Neural cell (in vitro differentiated cells): ENCODE data around the gene TAX1BP3. TPM values are rescaled to one million over a fixed set of nuclear protein-coding genes. Genes with fewer than 3 reads are reported as not detected.

ENCODE experiments used
- H2AFZ ChIP-seq: fragments of 200-600, 300-800 bp; sonication (generic), shearing (Covaris generic); 2 replicates; pipeline ENCODE4 v1.6.0; 2014; ENCODE audit warnings: low read depth, mild to moderate bottlenecking, antibody characterized with exemption, low read length, moderate library complexity
- H3F3A ChIP-seq: fragments of 200-600 bp; shearing (Covaris generic); 2 replicates; pipeline ENCODE4 v1.6.1; 2016; ENCODE audit warnings: mild to moderate bottlenecking, moderate library complexity, mixed read lengths, antibody characterized with exemption, low read length; ENCODE audit not compliant: insufficient read depth, poor library complexity, severe bottlenecking
- H3K27ac ChIP-seq: fragments of 200-600, 300-800 bp; sonication (generic), shearing (Covaris generic); 2 replicates; pipeline ENCODE4 v1.5.1; 2014; ENCODE audit warnings: mild to moderate bottlenecking, low read length, moderate library complexity
- H3K27me3 ChIP-seq: fragments of 300-800, 200-600 bp; sonication (generic), shearing (Covaris generic); 2 replicates; pipeline ENCODE4 v1.6.0; 2014; ENCODE audit warnings: mild to moderate bottlenecking, low read depth, low read length, moderate library complexity; ENCODE audit not compliant: insufficient read depth
- H3K36me3 ChIP-seq: fragments of 300-800, 200-600 bp; sonication (generic), shearing (Covaris generic); 2 replicates; pipeline ENCODE4 v1.5.1; 2014; ENCODE audit warnings: mild to moderate bottlenecking, antibody characterized with exemption, low read length, moderate library complexity; ENCODE audit not compliant: insufficient read depth
- H3K4me2 ChIP-seq: fragments of 300-800, 200-600 bp; sonication (generic), shearing (Covaris generic); 2 replicates; pipeline ENCODE4 v1.6.0; 2014; ENCODE audit warnings: mild to moderate bottlenecking, low read length
- H3K4me3 ChIP-seq: fragments of 300-800, 200-600 bp; sonication (generic), shearing (Covaris generic); 2 replicates; pipeline ENCODE4 v1.5.1; 2014; ENCODE audit warnings: mild to moderate bottlenecking, low read length, moderate library complexity
- H3K79me2 ChIP-seq: fragments of 200-600 bp; shearing (Covaris generic); replicated peaks from 2 replicates; pipeline ENCODE4 v1.6.0; 2014; ENCODE audit warnings: mild to moderate bottlenecking, low read length, moderate library complexity; ENCODE audit not compliant: insufficient read depth
- H3K9ac ChIP-seq: fragments of 300-800, 200-600 bp; sonication (generic), shearing (Covaris generic); 2 replicates; pipeline ENCODE4 v1.6.1; 2016; ENCODE audit warnings: mild to moderate bottlenecking, low read length, mixed read lengths
- H3K9me2 ChIP-seq: fragments of 200-600 bp; shearing (Covaris generic); 2 replicates; pipeline ENCODE4 v1.6.1; 2016; ENCODE audit warnings: mild to moderate bottlenecking, low read length, mixed read lengths; ENCODE audit not compliant: insufficient read depth
- H3K9me3 ChIP-seq: fragments of 200-600, 300-800 bp; sonication (generic), shearing (Covaris generic); 2 replicates; pipeline ENCODE4 v1.6.1; 2016; ENCODE audit warnings: mild to moderate bottlenecking, mixed run types, low read length, moderate library complexity, mixed read lengths
- H4K20me1 ChIP-seq: fragments of 200-600 bp; shearing (Covaris generic); 2 replicates; pipeline ENCODE4 v1.6.1; 2016; ENCODE audit warnings: mild to moderate bottlenecking, mixed run types; ENCODE audit not compliant: insufficient read depth
- EP300 ChIP-seq: fragments of 450-650 bp; conservative IDR thresholded peaks from 2 replicates; pipeline ENCODE4 v1.6.1; 2014; ENCODE audit warnings: antibody characterized with exemption, mild to moderate bottlenecking, moderate library complexity; ENCODE audit not compliant: poor library complexity, severe bottlenecking
- EZH2 ChIP-seq: fragments of 200-600, 300-800 bp; shearing (Covaris generic), sonication (generic); IDR thresholded peaks from 2 replicates; pipeline ENCODE4 v1.6.1; 2014; ENCODE audit warnings: antibody characterized with exemption, low read length, borderline replicate concordance, mild to moderate bottlenecking; ENCODE audit not compliant: insufficient read depth, poor library complexity, severe bottlenecking
- MXI1 ChIP-seq: fragments of 450-650 bp; conservative IDR thresholded peaks from 2 replicates; pipeline ENCODE4 v1.6.1; 2014; ENCODE audit warnings: antibody characterized with exemption, mild to moderate bottlenecking; ENCODE audit not compliant: poor library complexity, severe bottlenecking
- POLR2AphosphoS5 ChIP-seq: IDR thresholded peaks from 2 replicates; pipeline ENCODE4 v1.6.1; 2012
- RAD21 ChIP-seq: fragments of 450-650 bp; conservative IDR thresholded peaks from 2 replicates; pipeline ENCODE4 v1.6.1; 2014; ENCODE audit warnings: antibody characterized with exemption, mild to moderate bottlenecking, moderate library complexity
- SMC3 ChIP-seq: fragments of 450-650 bp; conservative IDR thresholded peaks from 2 replicates; pipeline ENCODE4 v1.6.1; 2014; ENCODE audit warnings: antibody characterized with exemption, mild to moderate bottlenecking, moderate library complexity; ENCODE audit not compliant: poor library complexity
- TAF1 ChIP-seq: IDR thresholded peaks from 2 replicates; pipeline ENCODE4 v1.6.1; 2012; ENCODE audit warnings: low read depth
- polyA plus RNA-seq: library from polyadenylated mRNA; depleted of rRNA; stranded (reverse); fragments of >200 nt; gene quantifications from 2 replicates; pipeline ENCODE4 v1.2.3, GENCODE V29; 2014
- TF ChIP-seq, protein P1 (sequence below): IDR thresholded peaks from 2 replicates; pipeline ENCODE4 v1.6.1; 2012; ENCODE audit warnings: borderline replicate concordance
- TF ChIP-seq, protein P2 (sequence below): fragments of 450-650 bp; IDR thresholded peaks from 2 replicates; pipeline ENCODE4 v1.5.1; 2014; ENCODE audit warnings: antibody characterized with exemption, mild to moderate bottlenecking, moderate library complexity; ENCODE audit not compliant: poor library complexity, severe bottlenecking

Gene TAX1BP3
- polyA plus RNA-seq, 1 donor from 2014 or later = 79.2 TPM

DNA sequence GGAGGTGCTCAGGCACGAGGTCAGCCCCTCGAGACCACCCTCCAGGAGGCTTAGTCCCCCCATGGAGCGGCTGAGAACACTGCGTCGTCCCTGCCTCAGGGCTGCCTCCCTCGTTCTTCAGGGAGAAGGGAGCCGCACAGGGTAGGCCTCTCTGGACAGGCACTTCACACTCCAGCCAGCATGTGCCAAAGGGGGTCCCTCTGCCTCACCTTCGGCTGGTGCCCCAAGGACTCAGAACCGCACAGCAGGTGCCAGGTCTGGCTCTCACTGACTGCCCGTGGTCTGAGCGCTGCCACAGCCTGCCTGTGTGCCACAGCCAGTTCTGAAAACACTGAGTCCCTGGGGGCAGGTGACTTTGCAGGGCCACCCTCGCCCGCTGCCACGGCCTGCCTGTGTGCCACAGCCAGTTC lies 20.5 kb upstream of the TAX1BP3 start:
- Histone ChIP-seq H2AFZ (no peak overlapping the region), H4K20me1 (no peaks in the 10 kb centered on the region), H3K9me2 (no peaks in the 10 kb centered on the region), H3K27me3 (no peaks in the 10 kb centered on the region), H3K9me3 (no peaks in the 10 kb centered on the region), H3K4me3 (no peak overlapping the region), H3K9ac (no peak overlapping the region), H3F3A (no peaks in the 10 kb centered on the region), H3K27ac (no peak overlapping the region), H3K36me3 (no peaks in the 10 kb centered on the region), H3K4me2 (no peak overlapping the region), H3K79me2 (no peaks in the 10 kb centered on the region)
- TF ChIP-seq EZH2 (no peak), EP300 (no peak), TAF1 (no peak), SMC3 (no peak), MXI1 (no peak), RAD21 (no peak), POLR2AphosphoS5 (no peak)
- TF ChIP-seq, protein P1, sequence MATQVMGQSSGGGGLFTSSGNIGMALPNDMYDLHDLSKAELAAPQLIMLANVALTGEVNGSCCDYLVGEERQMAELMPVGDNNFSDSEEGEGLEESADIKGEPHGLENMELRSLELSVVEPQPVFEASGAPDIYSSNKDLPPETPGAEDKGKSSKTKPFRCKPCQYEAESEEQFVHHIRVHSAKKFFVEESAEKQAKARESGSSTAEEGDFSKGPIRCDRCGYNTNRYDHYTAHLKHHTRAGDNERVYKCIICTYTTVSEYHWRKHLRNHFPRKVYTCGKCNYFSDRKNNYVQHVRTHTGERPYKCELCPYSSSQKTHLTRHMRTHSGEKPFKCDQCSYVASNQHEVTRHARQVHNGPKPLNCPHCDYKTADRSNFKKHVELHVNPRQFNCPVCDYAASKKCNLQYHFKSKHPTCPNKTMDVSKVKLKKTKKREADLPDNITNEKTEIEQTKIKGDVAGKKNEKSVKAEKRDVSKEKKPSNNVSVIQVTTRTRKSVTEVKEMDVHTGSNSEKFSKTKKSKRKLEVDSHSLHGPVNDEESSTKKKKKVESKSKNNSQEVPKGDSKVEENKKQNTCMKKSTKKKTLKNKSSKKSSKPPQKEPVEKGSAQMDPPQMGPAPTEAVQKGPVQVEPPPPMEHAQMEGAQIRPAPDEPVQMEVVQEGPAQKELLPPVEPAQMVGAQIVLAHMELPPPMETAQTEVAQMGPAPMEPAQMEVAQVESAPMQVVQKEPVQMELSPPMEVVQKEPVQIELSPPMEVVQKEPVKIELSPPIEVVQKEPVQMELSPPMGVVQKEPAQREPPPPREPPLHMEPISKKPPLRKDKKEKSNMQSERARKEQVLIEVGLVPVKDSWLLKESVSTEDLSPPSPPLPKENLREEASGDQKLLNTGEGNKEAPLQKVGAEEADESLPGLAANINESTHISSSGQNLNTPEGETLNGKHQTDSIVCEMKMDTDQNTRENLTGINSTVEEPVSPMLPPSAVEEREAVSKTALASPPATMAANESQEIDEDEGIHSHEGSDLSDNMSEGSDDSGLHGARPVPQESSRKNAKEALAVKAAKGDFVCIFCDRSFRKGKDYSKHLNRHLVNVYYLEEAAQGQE = no peak
- TF ChIP-seq, protein P2, sequence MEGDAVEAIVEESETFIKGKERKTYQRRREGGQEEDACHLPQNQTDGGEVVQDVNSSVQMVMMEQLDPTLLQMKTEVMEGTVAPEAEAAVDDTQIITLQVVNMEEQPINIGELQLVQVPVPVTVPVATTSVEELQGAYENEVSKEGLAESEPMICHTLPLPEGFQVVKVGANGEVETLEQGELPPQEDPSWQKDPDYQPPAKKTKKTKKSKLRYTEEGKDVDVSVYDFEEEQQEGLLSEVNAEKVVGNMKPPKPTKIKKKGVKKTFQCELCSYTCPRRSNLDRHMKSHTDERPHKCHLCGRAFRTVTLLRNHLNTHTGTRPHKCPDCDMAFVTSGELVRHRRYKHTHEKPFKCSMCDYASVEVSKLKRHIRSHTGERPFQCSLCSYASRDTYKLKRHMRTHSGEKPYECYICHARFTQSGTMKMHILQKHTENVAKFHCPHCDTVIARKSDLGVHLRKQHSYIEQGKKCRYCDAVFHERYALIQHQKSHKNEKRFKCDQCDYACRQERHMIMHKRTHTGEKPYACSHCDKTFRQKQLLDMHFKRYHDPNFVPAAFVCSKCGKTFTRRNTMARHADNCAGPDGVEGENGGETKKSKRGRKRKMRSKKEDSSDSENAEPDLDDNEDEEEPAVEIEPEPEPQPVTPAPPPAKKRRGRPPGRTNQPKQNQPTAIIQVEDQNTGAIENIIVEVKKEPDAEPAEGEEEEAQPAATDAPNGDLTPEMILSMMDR = no peak

DNA sequence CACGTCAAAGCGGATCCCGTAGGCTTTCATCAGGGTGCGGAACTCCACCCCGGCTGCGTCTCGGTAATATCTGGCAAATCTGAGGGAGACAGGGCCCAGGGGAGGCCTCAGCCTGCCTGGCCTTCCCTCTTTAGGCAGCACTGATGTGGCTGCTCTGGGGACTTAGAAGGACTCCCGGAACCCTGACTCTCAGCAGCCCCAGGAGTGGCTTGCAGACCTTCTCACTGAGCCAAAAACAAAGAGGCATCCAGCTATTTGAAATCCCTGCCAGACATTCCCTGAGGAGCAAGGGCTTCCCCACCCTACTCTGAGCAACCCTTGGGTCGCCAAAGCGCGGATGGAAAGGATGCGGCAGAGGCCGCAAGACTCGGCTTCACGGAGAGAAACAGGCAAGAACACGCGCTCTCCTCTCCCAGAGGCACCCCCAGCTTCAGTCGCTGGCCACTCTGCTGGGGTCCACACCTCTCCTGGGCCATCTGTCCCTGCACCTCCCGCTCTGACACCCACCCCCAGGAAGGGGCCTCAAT lies 19.7 kb upstream of the TAX1BP3 start:
- Histone ChIP-seq H4K20me1 (no peaks in the 10 kb centered on the region), H3F3A (no peaks in the 10 kb centered on the region), H2AFZ (no peak overlapping the region), H3K36me3 (no peaks in the 10 kb centered on the region), H3K27me3 (no peaks in the 10 kb centered on the region), H3K4me3 (no peak overlapping the region), H3K79me2 (no peaks in the 10 kb centered on the region), H3K4me2 (no peak overlapping the region), H3K27ac (no peak overlapping the region), H3K9ac (no peak overlapping the region), H3K9me2 (no peaks in the 10 kb centered on the region), H3K9me3 (no peaks in the 10 kb centered on the region)
- no peak for TF ChIP-seq TAF1
- TF ChIP-seq EZH2 = no peak
- no peak for TF ChIP-seq SMC3
- TF ChIP-seq, protein P1 = no peak
- no peak for TF ChIP-seq EP300
- TF ChIP-seq MXI1 = no peak
- TF ChIP-seq, protein P2 = no peak
- no peak for TF ChIP-seq RAD21
- TF ChIP-seq POLR2AphosphoS5 = no peak
